ENCODE results near the gene NOD2.

NOD2 gene

GRCh38 chr16:50711040-50711439, 17.6 kb downstream of the NOD2 start:
- no peak for TF ChIP-seq ZFX (IDR thresholded peaks at IDR 0.05)
- TF ChIP-seq CTCF (conservative IDR thresholded peaks at IDR 0.05): no peak
- H3K27ac ChIP-seq: no peak overlapping the region

- no peak overlapping the region for H3K27ac ChIP-seq
- TF ChIP-seq CTCF (conservative IDR thresholded peaks at IDR 0.05) (no peak), ZFX (IDR thresholded peaks at IDR 0.05) (no peak)
These were observed 18.6 kb downstream of the NOD2 start for GRCh38 chr16:50711862-50712559.

- no peak for TF ChIP-seq CTCF (conservative IDR thresholded peaks at IDR 0.05)
- no peak for TF ChIP-seq ZFX (IDR thresholded peaks at IDR 0.05)
- H3K27ac ChIP-seq: no peak overlapping the region
These were observed 19.1 kb downstream of the NOD2 start for GRCh38 chr16:50712560-50712898.

GRCh38 chr16:50712956-50713355, 19.6 kb downstream of the NOD2 start:
- TF ChIP-seq CTCF (conservative IDR thresholded peaks at IDR 0.05) (no peak), ZFX (IDR thresholded peaks at IDR 0.05) (no peak)
- no peak overlapping the region for H3K27ac ChIP-seq

GRCh38 chr16:50717091-50717490, 23.7 kb downstream of the NOD2 start:
- no peak overlapping the region for H3K27ac ChIP-seq

GRCh38 chr16:50717494-50717893, 24.1 kb downstream of the NOD2 start:
- TF ChIP-seq CTCF (conservative IDR thresholded peaks at IDR 0.05): no peak
- no peak for TF ChIP-seq ZFX (IDR thresholded peaks at IDR 0.05)
- no peak overlapping the region for H3K27ac ChIP-seq

More at GRCh38 chr16:50717091-50717490, 23.7 kb downstream of the NOD2 start:
- TF ChIP-seq ZFX (IDR thresholded peaks at IDR 0.05): no peak

- no peak for TF ChIP-seq ZFX (IDR thresholded peaks at IDR 0.05)
- TF ChIP-seq CTCF (conservative IDR thresholded peaks at IDR 0.05): no peak
- H3K27ac ChIP-seq: no peak overlapping the region
These were observed 24.8 kb downstream of the NOD2 start for GRCh38 chr16:50718061-50718760.

All from C4-2B (cell line).